ENCODE results near the gene SNX3.
"Not testable (repeated sequence)": the region's sequence is repeated elsewhere in the genome, so short reads cannot be mapped to it uniquely, and the experiment has no call there.

GRCh38 chr6:108245095-108245494, 15.7 kb downstream of the SNX3 start:
- TF ChIP-seq CTCF (IDR thresholded peaks at IDR 0.05; ENCODE audit: borderline replicate concordance, extremely low read depth, low read length, poor library complexity, severe bottlenecking); EZH2 (IDR thresholded peaks at IDR 0.05; ENCODE audit: borderline replicate concordance, low read depth, low read length, severe bottlenecking): not testable (repeated sequence)

Data from DND-41 (cell line).